Psoas muscle (tissue), 8 donors: ENCODE measurements around the gene GNAI1. TPM values are rescaled to one million over a fixed set of nuclear protein-coding genes. Genes with fewer than 3 reads are reported as not detected.

ENCODE experiments used
- ATAC-seq, 4 donors: fragments of 200-7000 bp; cut with Tn5 transposase; one replicate each; pipeline ENCODE4 v1.9.1; 2020; ENCODE audit warnings: moderate library complexity in 3 of 4, mild to moderate bottlenecking in 2 of 4
- DNase-seq, 2 donors: peaks; one replicate each; pipeline ENCODE4 v3.0.0-alpha.2; 2020
- H3K27ac ChIP-seq: fragments of 200-600 bp; one replicate; pipeline ENCODE4 v1.8.0; 2022
- H3K27me3 ChIP-seq, 3 donors: fragments of 200-600 bp in 1 of 3; one replicate each; pipeline versions ENCODE4 v1.6.1 to v1.8.0; 2013 to 2022; ENCODE audit warnings: low read length in 2 of 3, mild to moderate bottlenecking in 2 of 3, moderate library complexity in 1 of 3; ENCODE audit not compliant: insufficient read depth in 3 of 3
- H3K36me3 ChIP-seq, 2 donors: fragments of 200-600 bp in 1 of 2; one replicate each; pipeline versions ENCODE4 v1.6.1 to v1.8.0; 2013 to 2022; ENCODE audit warnings: low read depth in 1 of 2, mild to moderate bottlenecking in 1 of 2, moderate library complexity in 1 of 2; ENCODE audit not compliant: insufficient read depth in 1 of 2
- H3K4me1 ChIP-seq: fragments of 200-600 bp; one replicate; pipeline ENCODE4 v1.8.0; 2022
- H3K4me3 ChIP-seq: fragments of 200-600 bp; one replicate; pipeline ENCODE4 v1.8.0; 2022; ENCODE audit warnings: mild to moderate bottlenecking
- H3K9me3 ChIP-seq: fragments of 200-600 bp; one replicate; pipeline ENCODE4 v1.8.0; 2022
- WGBS, 3 donors: extraction: QIAGEN DNeasy Blood & Tissue Kit; methylation state at CpG; one replicate each; pipeline versions ENCODE4 v1.1.6 to v1.1.7; 2013; 5-methylcytosine and 5-hydroxymethylcytosine counted together
- intact Hi-C, 2 donors: fragments of 100-400 bp; cut with DNase I; formaldehyde crosslinking; loops; one replicate each; pipeline versions ENCODE4 v1.11.0 to v1.14.2; 2022
- polyA plus RNA-seq, 3 donors: library from polyadenylated mRNA; stranded (reverse); fragments of 200-250 nt; gene quantifications; one replicate each; pipeline ENCODE4 v1.2.3, GENCODE V29; 2013
- total RNA-seq, 4 donors: library from RNA; stranded (reverse); fragmentation: NEBNext Ultra II Directional in 2 of 4; extraction: Animal tissue kit (Norgen Biotek cat#: 25700) in 2 of 4; gene quantifications; one replicate each; pipeline versions ENCODE4 v1.2.1 to v1.2.4, GENCODE V29; 2021 to 2023
- TF ChIP-seq, protein P1 (sequence below): fragments of 200-600 bp; IDR thresholded peaks from one replicate; pipeline ENCODE4 v1.8.0; 2022; ENCODE audit warnings: antibody characterized with exemption
- donor health status: healthy with polysubstance abuse.
- donor health status: DM: no; HTN: no; CAD: no; lungs with moderate emphysema.
- donor health status: Bipolar disorder and iron deficiency.
- donor health status: healthy.
- donor health status: DM: yes; HTN: yes; CAD: no.
- donor health status: DM: no; HTN: no; CAD: no.
- donor health status: DM: no; HTN: no; CAD: no.
- donor health status: DM: yes; HTN: yes; CAD: no.

Gene GNAI1
- total and polyA plus RNA-seq, 7 donors: 3.8 to 13.7 (median 6.5) TPM

GRCh38 chr7:80218723-80219122, 84.1 kb downstream of the GNAI1 start:
- Histone ChIP-seq H3K4me1 (no peaks in the 10 kb centered on the region), H3K27me3 (no peaks in the 10 kb centered on the region), H3K36me3 (peaks cover 4 to 26% of the 10 kb centered on the region in 2 donors), H3K4me3 (no peak overlapping the region), H3K27ac (no peak overlapping the region), H3K9me3 (no peaks in the 10 kb centered on the region)
- ATAC-seq: no peak
- TF ChIP-seq, protein P1, sequence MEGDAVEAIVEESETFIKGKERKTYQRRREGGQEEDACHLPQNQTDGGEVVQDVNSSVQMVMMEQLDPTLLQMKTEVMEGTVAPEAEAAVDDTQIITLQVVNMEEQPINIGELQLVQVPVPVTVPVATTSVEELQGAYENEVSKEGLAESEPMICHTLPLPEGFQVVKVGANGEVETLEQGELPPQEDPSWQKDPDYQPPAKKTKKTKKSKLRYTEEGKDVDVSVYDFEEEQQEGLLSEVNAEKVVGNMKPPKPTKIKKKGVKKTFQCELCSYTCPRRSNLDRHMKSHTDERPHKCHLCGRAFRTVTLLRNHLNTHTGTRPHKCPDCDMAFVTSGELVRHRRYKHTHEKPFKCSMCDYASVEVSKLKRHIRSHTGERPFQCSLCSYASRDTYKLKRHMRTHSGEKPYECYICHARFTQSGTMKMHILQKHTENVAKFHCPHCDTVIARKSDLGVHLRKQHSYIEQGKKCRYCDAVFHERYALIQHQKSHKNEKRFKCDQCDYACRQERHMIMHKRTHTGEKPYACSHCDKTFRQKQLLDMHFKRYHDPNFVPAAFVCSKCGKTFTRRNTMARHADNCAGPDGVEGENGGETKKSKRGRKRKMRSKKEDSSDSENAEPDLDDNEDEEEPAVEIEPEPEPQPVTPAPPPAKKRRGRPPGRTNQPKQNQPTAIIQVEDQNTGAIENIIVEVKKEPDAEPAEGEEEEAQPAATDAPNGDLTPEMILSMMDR: no peak
- WGBS, 3 donors: 67 to 79% (median 67%) methylated on average over 3 of the region's 3 CpGs
- no peak for DNase-seq
- intact Hi-C loops: no loop called here

DNA sequence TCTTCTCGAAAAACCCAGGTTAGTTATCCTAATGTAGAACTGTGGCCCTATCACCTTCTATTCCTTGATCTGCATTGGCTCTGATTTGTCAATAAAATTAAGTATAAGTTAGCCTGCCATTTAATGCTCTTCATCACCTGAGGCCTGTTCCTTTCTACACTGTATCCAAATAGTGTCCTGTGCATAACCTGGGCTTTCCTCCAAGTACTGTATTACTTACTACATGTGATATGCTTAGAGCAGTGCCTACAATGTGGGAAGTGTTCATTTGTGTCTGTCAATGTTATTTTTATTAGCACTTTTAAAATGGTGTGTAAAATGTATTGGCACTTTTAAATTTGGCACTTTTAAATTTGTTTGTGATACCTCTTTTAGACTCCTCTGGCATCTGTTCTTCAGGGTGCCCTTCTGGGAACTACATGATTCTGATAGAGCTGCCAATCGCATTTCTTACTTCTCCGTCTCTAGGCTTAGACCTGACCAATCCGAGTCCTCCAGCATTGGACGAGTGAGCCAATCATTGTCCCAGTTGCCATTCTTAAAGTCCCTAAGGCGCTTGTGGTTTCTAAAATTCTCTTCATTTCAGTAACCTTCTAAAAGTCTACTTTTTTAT, 85.5 kb downstream of the GNAI1 start:
- no peak for DNase-seq
- peaks cover 0 to 15% of the 10 kb centered on the region in 2 donors for H3K36me3 ChIP-seq
- TF ChIP-seq, protein P1: no peak
- H3K9me3 ChIP-seq: no peaks in the 10 kb centered on the region
- H3K27me3 ChIP-seq: no peaks in the 10 kb centered on the region
- intact Hi-C loops: no loop called here
- no peaks in the 10 kb centered on the region for H3K4me1 ChIP-seq
- ATAC-seq: no peak
- H3K4me3 ChIP-seq: no peak overlapping the region
- 88 to 96% (median 93%) methylated on average over 6 of the region's 6 CpGs for WGBS, 3 donors
- H3K27ac ChIP-seq: no peak overlapping the region

DNA sequence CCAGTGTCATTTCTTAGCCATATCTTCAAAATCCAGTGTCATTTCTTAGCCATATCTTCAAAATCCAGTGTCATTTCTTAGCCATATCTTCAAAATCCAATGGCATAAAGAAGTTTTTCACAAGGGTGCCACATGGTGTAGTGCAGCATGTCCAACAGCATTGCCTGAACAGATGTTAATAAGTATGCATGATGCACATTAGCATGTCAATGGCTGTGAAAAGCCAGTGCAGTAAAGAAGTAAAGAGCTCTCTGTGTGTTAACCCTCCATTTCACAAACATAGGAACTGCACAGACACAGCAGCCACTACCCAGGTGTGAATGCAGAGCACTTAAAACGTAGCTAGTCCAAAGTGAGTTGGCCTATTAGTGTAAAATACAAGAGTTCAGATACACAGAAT, 89.8 kb downstream of the GNAI1 start:
- H3K36me3 ChIP-seq: peaks cover 0 to under 1% of the 10 kb centered on the region in 2 donors
- no peak overlapping the region for H3K27ac ChIP-seq
- intact Hi-C loops: no loop called here
- 93 to 100% (median 98%) methylated on average over 1 of the region's 1 CpG for WGBS, 3 donors
- H3K4me1 ChIP-seq: no peaks in the 10 kb centered on the region
- H3K9me3 ChIP-seq: no peaks in the 10 kb centered on the region
- TF ChIP-seq, protein P1: no peak
- ATAC-seq (no peak), DNase-seq (no peak)
- no peak overlapping the region for H3K4me3 ChIP-seq
- H3K27me3 ChIP-seq: no peaks in the 10 kb centered on the region

- no peak overlapping the region for H3K4me3 ChIP-seq
- intact Hi-C loops: no loop called here
- H3K27me3 ChIP-seq: no peaks in the 10 kb centered on the region
- H3K27ac ChIP-seq: no peak overlapping the region
- no peaks in the 10 kb centered on the region for H3K9me3 ChIP-seq
- no peaks in the 10 kb centered on the region for H3K4me1 ChIP-seq
- TF ChIP-seq, protein P1: no peak
- ATAC-seq (no peak), DNase-seq (no peak)
- no peaks in the 10 kb centered on the region for H3K36me3 ChIP-seq
Measured at GRCh38 chr7:80225361-80225760, 90.7 kb downstream of the GNAI1 start.

- 61 to 77% (median 66%) methylated on average over 4 of the region's 4 CpGs for WGBS, 3 donors
- Histone ChIP-seq H3K4me3 (no peak overlapping the region), H3K9me3 (no peaks in the 10 kb centered on the region), H3K36me3 (no peaks in the 10 kb centered on the region), H3K4me1 (no peaks in the 10 kb centered on the region), H3K27ac (no peak overlapping the region), H3K27me3 (no peaks in the 10 kb centered on the region)
- intact Hi-C loops: no loop called here
- no peak for ATAC-seq
- DNase-seq: no peak
- TF ChIP-seq, protein P1: no peak
Measured at GRCh38 chr7:80226629-80227028, 92.0 kb downstream of the GNAI1 start.
